Measurements from ENCODE around the gene SPATA3. TPM values are rescaled to one million over a fixed set of nuclear protein-coding genes. Genes with fewer than 3 reads are reported as not detected.
A peak's percentile ranks its signal among the peaks of the same experiment; 100 is the strongest.

Gene SPATA3
- polyA plus RNA-seq, 3 donors = not detected

DNA sequence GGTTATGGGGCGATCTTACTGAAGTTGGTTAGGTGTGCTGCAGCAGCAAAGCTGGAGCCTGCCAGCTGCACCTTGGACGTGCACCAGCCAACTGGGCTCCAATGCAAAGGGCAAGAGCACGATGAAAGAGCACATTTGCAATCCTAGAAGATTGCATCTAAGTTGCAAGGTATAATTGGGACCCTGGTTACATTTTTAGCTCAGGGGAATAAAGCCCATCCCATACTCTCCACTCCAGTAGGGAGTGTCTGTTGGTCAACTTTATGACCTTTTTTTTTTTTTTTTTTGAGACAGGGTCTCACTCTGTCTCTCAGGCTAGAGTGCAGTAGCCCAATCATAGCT, 48.7 kb upstream of the SPATA3 start:
- H3K27ac ChIP-seq (ENCODE audit: low read depth in 1 of 2, low read length in 2 of 2) = no peak overlapping the region
- no peaks in the 10 kb centered on the region for H3K9me3 Mint-ChIP-seq
- H3K9me3 ChIP-seq (replicated peaks in 1 of 2; ENCODE audit: control insufficient read depth in 1 of 2, insufficient read depth in 1 of 2, low read length in 2 of 2) = no peaks in the 10 kb centered on the region
- no peak overlapping the region for H3K4me3 ChIP-seq (replicated peaks in 1 of 3; ENCODE audit: low read depth in 2 of 3, low read length in 3 of 3)
- H4K20me1 ChIP-seq (ENCODE audit: insufficient read depth, low read length) = no peaks in the 10 kb centered on the region
- no peaks in the 10 kb centered on the region for H3K79me2 ChIP-seq (ENCODE audit: insufficient read depth, low read length)
- peaks cover 0 to 3% (median 1%) of the 10 kb centered on the region in 3 donors for H3K27me3 Mint-ChIP-seq (ENCODE audit: low read depth in 3 of 3)
- peaks cover 19% of the 10 kb centered on the region in 2 donors for H3K4me1 ChIP-seq (ENCODE audit: control insufficient read depth in 1 of 2, insufficient read depth in 2 of 2, low read length in 2 of 2)
- no peaks in the 10 kb centered on the region for H3K36me3 Mint-ChIP-seq
- no peak overlapping the region for H3K27ac Mint-ChIP-seq
- DNase-seq = no peak
- no peak overlapping the region for H3K4me2 ChIP-seq (replicated peaks; ENCODE audit: extremely low read depth, low read length, poor library complexity, severe bottlenecking)
- intact Hi-C loops (cut with micrococcal nuclease) = no loop called here
- H3K4me1 Mint-ChIP-seq = peaks cover 23% of the 10 kb centered on the region
- H3K27me3 ChIP-seq (ENCODE audit: control insufficient read depth in 2 of 2, insufficient read depth in 2 of 2, low read length in 2 of 2) = no peaks in the 10 kb centered on the region
- H3K4me3 Mint-ChIP-seq = no peak overlapping the region
- WGBS (ENCODE audit: insufficient coverage) = 89% methylated on average over 3 of the region's 3 CpGs
- no peak overlapping the region for H2AFZ ChIP-seq (ENCODE audit: insufficient read depth, low read depth, low read length, poor library complexity, severe bottlenecking)
- H3K36me3 ChIP-seq (replicated peaks in 1 of 2; ENCODE audit: control insufficient read depth in 1 of 2, insufficient read depth in 2 of 2, low read length in 2 of 2) = no peaks in the 10 kb centered on the region
- TF ChIP-seq, protein P1, sequence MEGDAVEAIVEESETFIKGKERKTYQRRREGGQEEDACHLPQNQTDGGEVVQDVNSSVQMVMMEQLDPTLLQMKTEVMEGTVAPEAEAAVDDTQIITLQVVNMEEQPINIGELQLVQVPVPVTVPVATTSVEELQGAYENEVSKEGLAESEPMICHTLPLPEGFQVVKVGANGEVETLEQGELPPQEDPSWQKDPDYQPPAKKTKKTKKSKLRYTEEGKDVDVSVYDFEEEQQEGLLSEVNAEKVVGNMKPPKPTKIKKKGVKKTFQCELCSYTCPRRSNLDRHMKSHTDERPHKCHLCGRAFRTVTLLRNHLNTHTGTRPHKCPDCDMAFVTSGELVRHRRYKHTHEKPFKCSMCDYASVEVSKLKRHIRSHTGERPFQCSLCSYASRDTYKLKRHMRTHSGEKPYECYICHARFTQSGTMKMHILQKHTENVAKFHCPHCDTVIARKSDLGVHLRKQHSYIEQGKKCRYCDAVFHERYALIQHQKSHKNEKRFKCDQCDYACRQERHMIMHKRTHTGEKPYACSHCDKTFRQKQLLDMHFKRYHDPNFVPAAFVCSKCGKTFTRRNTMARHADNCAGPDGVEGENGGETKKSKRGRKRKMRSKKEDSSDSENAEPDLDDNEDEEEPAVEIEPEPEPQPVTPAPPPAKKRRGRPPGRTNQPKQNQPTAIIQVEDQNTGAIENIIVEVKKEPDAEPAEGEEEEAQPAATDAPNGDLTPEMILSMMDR (IDR thresholded peaks at IDR 0.05) = no peak
- H3K9ac ChIP-seq (ENCODE audit: insufficient read depth, low read length, poor library complexity, severe bottlenecking) = no peak overlapping the region

DNA sequence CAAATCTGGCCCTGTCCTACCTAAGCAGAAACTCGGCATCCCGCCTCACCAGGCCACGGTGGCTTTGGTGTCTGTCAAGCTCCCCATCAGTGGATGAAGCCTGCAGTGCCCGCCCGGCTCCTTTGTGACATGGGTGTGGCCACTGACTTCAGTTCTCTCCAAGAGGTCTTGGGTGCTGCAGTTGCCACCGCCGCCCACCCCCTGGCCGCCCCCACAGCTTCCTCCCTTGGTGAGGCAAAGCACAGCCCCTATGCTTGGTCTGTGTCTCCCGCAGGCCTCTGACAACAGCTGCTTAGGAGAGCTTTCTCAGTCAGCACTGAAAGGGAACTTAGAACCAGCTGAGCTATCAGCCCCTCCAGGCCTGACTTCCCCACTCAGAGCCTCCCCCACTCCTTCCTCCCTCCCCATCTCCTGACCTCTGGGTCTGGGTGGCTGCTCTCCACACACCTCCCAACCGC, 48.0 kb upstream of the SPATA3 start:
- H3K27ac Mint-ChIP-seq = no peak overlapping the region
- Histone ChIP-seq H3K9me3 (replicated peaks in 1 of 2; ENCODE audit: control insufficient read depth in 1 of 2, insufficient read depth in 1 of 2, low read length in 2 of 2) (no peaks in the 10 kb centered on the region), H3K4me1 (ENCODE audit: control insufficient read depth in 1 of 2, insufficient read depth in 2 of 2, low read length in 2 of 2) (peaks cover 19% of the 10 kb centered on the region in 2 donors), H3K4me2 (replicated peaks; ENCODE audit: extremely low read depth, low read length, poor library complexity, severe bottlenecking) (no peak overlapping the region), H3K36me3 (replicated peaks in 1 of 2; ENCODE audit: control insufficient read depth in 1 of 2, insufficient read depth in 2 of 2, low read length in 2 of 2) (no peaks in the 10 kb centered on the region), H4K20me1 (ENCODE audit: insufficient read depth, low read length) (no peaks in the 10 kb centered on the region), H3K4me3 (replicated peaks in 1 of 3; ENCODE audit: low read depth in 2 of 3, low read length in 3 of 3) (no peak overlapping the region), H2AFZ (ENCODE audit: insufficient read depth, low read depth, low read length, poor library complexity, severe bottlenecking) (peak overlapping the region; percentile 67), H3K27me3 (ENCODE audit: control insufficient read depth in 2 of 2, insufficient read depth in 2 of 2, low read length in 2 of 2) (no peaks in the 10 kb centered on the region), H3K79me2 (ENCODE audit: insufficient read depth, low read length) (no peaks in the 10 kb centered on the region), H3K9ac (ENCODE audit: insufficient read depth, low read length, poor library complexity, severe bottlenecking) (no peak overlapping the region), H3K27ac (ENCODE audit: low read depth in 1 of 2, low read length in 2 of 2) (no peak overlapping the region)
- WGBS (ENCODE audit: insufficient coverage) = 28% methylated on average over 9 of the region's 10 CpGs
- TF ChIP-seq, protein P1 (IDR thresholded peaks at IDR 0.05) = no peak
- peaks cover 0 to 3% (median 1%) of the 10 kb centered on the region in 3 donors for H3K27me3 Mint-ChIP-seq (ENCODE audit: low read depth in 3 of 3)
- intact Hi-C loops (cut with micrococcal nuclease) = no loop called here
- H3K9me3 Mint-ChIP-seq = peaks cover 0 to under 1% (median 0%) of the 10 kb centered on the region in 7 donors
- H3K36me3 Mint-ChIP-seq = no peaks in the 10 kb centered on the region
- DNase-seq = peak in 2 of 3 donors; percentile 15 to 40
- no peak overlapping the region for H3K4me3 Mint-ChIP-seq
- peaks cover 21% of the 10 kb centered on the region for H3K4me1 Mint-ChIP-seq

Data from CD14-positive monocyte (primary cell).